OCI-LY1 (cell line): Measurements from ENCODE around the gene CHI3L1.

Experiments used
- CTCF ChIP-seq: fragments of 200-600 bp; sonication (generic), shearing (Covaris generic); IDR thresholded peaks from 2 replicates; pipeline ENCODE4 v1.5.1; 2017; ENCODE audit warnings: mild to moderate bottlenecking, antibody characterized with exemption, low read length, moderate library complexity, mixed read lengths
- EZH2 ChIP-seq: fragments of 200-600 bp; sonication (generic), shearing (Covaris generic); IDR thresholded peaks from 2 replicates; pipeline ENCODE4 v1.8.0; 2017; ENCODE audit warnings: borderline replicate concordance, mixed run types, mild to moderate bottlenecking, antibody characterized with exemption, low read length, moderate library complexity, mixed read lengths

- TF ChIP-seq EZH2: no peak
- no peak for TF ChIP-seq CTCF
These were observed 44.4 kb downstream of the CHI3L1 start for GRCh38 chr1:203142124-203142523.
